H1 (cell line): Measurements from ENCODE around the gene RBM44. TPM values are rescaled to one million over a fixed set of nuclear protein-coding genes. Genes with fewer than 3 reads are reported as not detected.
A peak's percentile ranks its signal among the peaks of the same experiment; 100 is the strongest.

Source experiments
- NANOG ChIP-seq: IDR thresholded peaks from 2 replicates; pipeline ENCODE4 v1.6.1; 2011; ENCODE audit warnings: low read length, low read depth, mild to moderate bottlenecking, inconsistent platforms; ENCODE audit not compliant: insufficient read depth, poor library complexity, severe bottlenecking
- RAD21 ChIP-seq, 2 experiments: IDR thresholded peaks in 1 of 2; conservative IDR thresholded peaks in 1 of 2; 2 replicates each; pipeline ENCODE4 v1.6.1; 2011; ENCODE audit warnings: low read depth in 2 of 2, low read length in 2 of 2, improper control_type of control experiment in 1 of 2, inconsistent platforms in 1 of 2, mild to moderate bottlenecking in 1 of 2, moderate library complexity in 1 of 2
- RFX5 ChIP-seq: IDR thresholded peaks from 2 replicates; pipeline ENCODE4 v1.6.1; 2011; ENCODE audit warnings: low read depth, low read length, improper control_type of control experiment, borderline replicate concordance
- SIN3A ChIP-seq, 2 experiments: IDR thresholded peaks in 1 of 2; conservative IDR thresholded peaks in 1 of 2; 2 replicates each; pipeline ENCODE4 v1.6.1; 2011 to 2012; ENCODE audit warnings: low read length in 2 of 2, improper control_type of control experiment in 1 of 2, low read depth in 1 of 2, mild to moderate bottlenecking in 1 of 2
- polyA plus RNA-seq, 7 experiments: library from polyadenylated mRNA; depleted of rRNA in 3 of 7; stranded (reverse) in 5 of 7; unstranded in 2 of 7; fragments of >200 nt in 5 of 7; fragments of 200-250 nt in 2 of 7; gene quantifications; 1 replicate in 5 of 7; 2 replicates in 1 of 7; 4 replicates in 1 of 7; pipeline versions ENCODE4 v1.2.1 to v1.2.3, GENCODE V29; 2011 to 2013; ENCODE audit warnings: missing spikeins in 2 of 7, mixed read lengths in 2 of 7
- total RNA-seq: library from RNA; stranded (reverse); fragmentation: NEBNext Ultra II Directional; extraction: Animal tissue kit (Norgen Biotek cat#: 25700); gene quantifications from 2 replicates; pipeline ENCODE4 v1.2.1, GENCODE V29; 2021
- TF ChIP-seq, protein P1 (sequence below): IDR thresholded peaks from 2 replicates; pipeline ENCODE4 v1.6.1; 2012; ENCODE audit warnings: low read length, inconsistent platforms

The RBM44 gene
- total and polyA plus RNA-seq, 2 of the 8 experiments (the other 6 are each of a cell fraction or from before 2014, with no cell fraction given) = 0.12 to 0.43 TPM

GRCh38 chr2:237791977-237792727 lies 6.4 kb upstream of the RBM44 start (continued):
- TF ChIP-seq RAD21 (IDR thresholded peaks at IDR 0.05 in 1 of 2, conservative IDR thresholded peaks at IDR 0.05 in 1 of 2; ENCODE audit: low read depth in 2 of 2, low read length in 2 of 2) = peak; percentile 33 to 50
- no peak for TF ChIP-seq SIN3A (conservative IDR thresholded peaks at IDR 0.05 in 1 of 2, IDR thresholded peaks at IDR 0.05 in 1 of 2; ENCODE audit: low read depth in 1 of 2, low read length in 2 of 2)
- TF ChIP-seq NANOG = no peak
- no peak for TF ChIP-seq RFX5
- TF ChIP-seq, protein P1, sequence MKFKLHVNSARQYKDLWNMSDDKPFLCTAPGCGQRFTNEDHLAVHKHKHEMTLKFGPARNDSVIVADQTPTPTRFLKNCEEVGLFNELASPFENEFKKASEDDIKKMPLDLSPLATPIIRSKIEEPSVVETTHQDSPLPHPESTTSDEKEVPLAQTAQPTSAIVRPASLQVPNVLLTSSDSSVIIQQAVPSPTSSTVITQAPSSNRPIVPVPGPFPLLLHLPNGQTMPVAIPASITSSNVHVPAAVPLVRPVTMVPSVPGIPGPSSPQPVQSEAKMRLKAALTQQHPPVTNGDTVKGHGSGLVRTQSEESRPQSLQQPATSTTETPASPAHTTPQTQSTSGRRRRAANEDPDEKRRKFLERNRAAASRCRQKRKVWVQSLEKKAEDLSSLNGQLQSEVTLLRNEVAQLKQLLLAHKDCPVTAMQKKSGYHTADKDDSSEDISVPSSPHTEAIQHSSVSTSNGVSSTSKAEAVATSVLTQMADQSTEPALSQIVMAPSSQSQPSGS = no peak
